KMS-11 (cell line): ENCODE results near the gene PLD1.
A peak's percentile ranks its signal among the peaks of the same experiment; 100 is the strongest.

Experiments
- H2AFZ ChIP-seq: fragments of 200-600 bp; sonication (generic); 2 replicates; pipeline ENCODE4 v1.6.1; 2016; ENCODE audit warnings: antibody characterized with exemption, mixed run types, low read depth
- H3K27ac ChIP-seq: fragments of 200-600 bp; sonication (generic); 2 replicates; pipeline ENCODE4 v1.6.1; 2016; ENCODE audit warnings: mild to moderate bottlenecking, mixed run types
- H3K27me3 ChIP-seq: fragments of 200-600 bp; sonication (generic); 2 replicates; pipeline ENCODE4 v1.6.1; 2017; ENCODE audit warnings: mild to moderate bottlenecking, low read depth, mixed run types, moderate library complexity; ENCODE audit not compliant: insufficient read depth
- H3K36me3 ChIP-seq: fragments of 200-600 bp; sonication (generic); 2 replicates; pipeline ENCODE4 v1.6.1; 2017; ENCODE audit warnings: mild to moderate bottlenecking, mixed run types; ENCODE audit not compliant: insufficient read depth
- H3K4me1 ChIP-seq: fragments of 200-600 bp; sonication (generic); 2 replicates; pipeline ENCODE4 v1.6.1; 2016; ENCODE audit warnings: mild to moderate bottlenecking, low read depth, mixed run types; ENCODE audit not compliant: poor library complexity, severe bottlenecking
- H3K4me2 ChIP-seq: fragments of 200-600 bp; sonication (generic); 2 replicates; pipeline ENCODE4 v1.7.0; 2016; ENCODE audit warnings: mild to moderate bottlenecking, mixed run types
- H3K4me3 ChIP-seq: fragments of 200-600 bp; sonication (generic); IDR thresholded peaks from 2 replicates; pipeline ENCODE4 v1.6.1; 2017; ENCODE audit warnings: low read depth, low read length, mixed read lengths; ENCODE audit not compliant: insufficient read depth
- H3K79me2 ChIP-seq: fragments of 200-600 bp; sonication (generic); 2 replicates; pipeline ENCODE4 v1.6.1; 2016; ENCODE audit warnings: low read depth, mixed run types; ENCODE audit not compliant: insufficient read depth
- H3K9ac ChIP-seq: fragments of 200-600 bp; sonication (generic); 2 replicates; pipeline ENCODE4 v1.6.1; 2016; ENCODE audit warnings: mild to moderate bottlenecking, mixed run types
- H4K20me1 ChIP-seq: fragments of 200-600 bp; sonication (generic); 2 replicates; pipeline ENCODE4 v1.6.1; 2016; ENCODE audit warnings: mild to moderate bottlenecking, mixed run types; ENCODE audit not compliant: insufficient read depth
- TF ChIP-seq, protein P1 (sequence below): fragments of 200-600 bp; sonication (generic); conservative IDR thresholded peaks from 2 replicates; pipeline ENCODE4 v1.6.1; 2017; ENCODE audit warnings: low read depth, mild to moderate bottlenecking, antibody characterized with exemption, low read length, moderate library complexity, mixed read lengths

The PLD1 gene

DNA sequence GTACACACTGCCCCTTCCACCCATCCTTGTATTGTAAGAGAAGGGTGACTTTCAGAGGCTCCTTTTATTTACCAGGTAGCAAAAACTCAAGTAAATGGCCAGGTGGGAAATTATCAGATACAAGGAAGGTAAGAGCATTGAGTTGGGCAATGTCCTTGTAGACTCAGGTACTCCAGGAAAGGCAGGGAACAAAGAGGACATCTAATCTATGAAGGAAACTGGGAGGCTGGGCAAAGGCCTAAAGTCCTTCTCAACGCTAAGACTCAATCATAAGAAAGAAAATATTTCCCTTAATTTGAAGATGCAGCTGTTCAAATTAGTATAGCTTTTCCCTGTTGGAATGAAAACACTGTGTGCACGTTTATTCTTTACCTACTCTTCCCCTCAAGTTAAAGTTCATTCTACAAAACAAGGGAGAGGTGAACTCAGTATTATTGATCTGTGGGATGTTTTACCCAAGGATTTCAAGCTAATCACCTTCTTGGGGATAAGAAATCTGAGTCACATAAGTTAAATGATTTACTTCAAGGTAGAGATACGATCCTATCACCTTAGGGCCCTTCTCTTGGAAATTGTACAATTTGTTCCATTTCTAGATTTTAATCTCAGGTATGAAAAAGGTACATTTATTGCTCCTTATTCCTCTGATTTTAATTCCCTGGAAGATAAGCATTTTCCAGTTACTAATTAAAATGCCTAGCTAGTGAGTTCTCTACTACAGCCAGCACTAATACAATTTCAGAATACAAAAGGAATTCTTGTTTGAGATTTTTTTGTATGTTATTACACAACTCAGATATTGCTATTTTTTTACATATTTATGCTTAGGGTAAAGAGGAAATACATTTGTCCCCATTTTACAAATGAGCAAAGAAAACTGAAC, 80.6 kb downstream of the PLD1 start:
- H3K4me3 ChIP-seq: no peak overlapping the region
- H3K4me2 ChIP-seq: no peak overlapping the region
- no peaks in the 10 kb centered on the region for H3K27me3 ChIP-seq
- TF ChIP-seq, protein P1, sequence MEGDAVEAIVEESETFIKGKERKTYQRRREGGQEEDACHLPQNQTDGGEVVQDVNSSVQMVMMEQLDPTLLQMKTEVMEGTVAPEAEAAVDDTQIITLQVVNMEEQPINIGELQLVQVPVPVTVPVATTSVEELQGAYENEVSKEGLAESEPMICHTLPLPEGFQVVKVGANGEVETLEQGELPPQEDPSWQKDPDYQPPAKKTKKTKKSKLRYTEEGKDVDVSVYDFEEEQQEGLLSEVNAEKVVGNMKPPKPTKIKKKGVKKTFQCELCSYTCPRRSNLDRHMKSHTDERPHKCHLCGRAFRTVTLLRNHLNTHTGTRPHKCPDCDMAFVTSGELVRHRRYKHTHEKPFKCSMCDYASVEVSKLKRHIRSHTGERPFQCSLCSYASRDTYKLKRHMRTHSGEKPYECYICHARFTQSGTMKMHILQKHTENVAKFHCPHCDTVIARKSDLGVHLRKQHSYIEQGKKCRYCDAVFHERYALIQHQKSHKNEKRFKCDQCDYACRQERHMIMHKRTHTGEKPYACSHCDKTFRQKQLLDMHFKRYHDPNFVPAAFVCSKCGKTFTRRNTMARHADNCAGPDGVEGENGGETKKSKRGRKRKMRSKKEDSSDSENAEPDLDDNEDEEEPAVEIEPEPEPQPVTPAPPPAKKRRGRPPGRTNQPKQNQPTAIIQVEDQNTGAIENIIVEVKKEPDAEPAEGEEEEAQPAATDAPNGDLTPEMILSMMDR: no peak
- no peaks in the 10 kb centered on the region for H3K79me2 ChIP-seq
- H3K4me1 ChIP-seq: no peaks in the 10 kb centered on the region
- H3K27ac ChIP-seq: no peak overlapping the region
- no peaks in the 10 kb centered on the region for H3K36me3 ChIP-seq
- no peak overlapping the region for H2AFZ ChIP-seq
- H4K20me1 ChIP-seq: no peaks in the 10 kb centered on the region
- H3K9ac ChIP-seq: no peak overlapping the region

DNA sequence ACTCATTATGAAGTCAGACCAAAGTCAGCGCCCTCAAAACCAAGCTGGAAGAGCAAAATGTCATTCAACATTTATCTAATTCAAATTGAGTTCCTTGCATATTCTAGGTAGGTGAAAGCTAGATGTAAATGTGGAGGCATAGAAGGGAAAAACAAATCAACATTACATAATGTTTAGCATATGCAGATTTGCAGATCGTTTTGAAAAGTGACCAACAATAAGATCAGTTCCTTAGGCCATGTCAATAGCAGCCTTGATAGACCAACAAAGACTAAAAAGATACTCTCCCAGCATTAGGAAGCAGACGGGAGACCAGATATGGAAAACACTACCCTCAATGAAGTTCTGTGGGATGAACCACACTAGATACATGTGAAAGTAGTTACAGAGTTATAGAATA, 83.0 kb downstream of the PLD1 start:
- no peak overlapping the region for H3K9ac ChIP-seq
- H2AFZ ChIP-seq: no peak overlapping the region

DNA sequence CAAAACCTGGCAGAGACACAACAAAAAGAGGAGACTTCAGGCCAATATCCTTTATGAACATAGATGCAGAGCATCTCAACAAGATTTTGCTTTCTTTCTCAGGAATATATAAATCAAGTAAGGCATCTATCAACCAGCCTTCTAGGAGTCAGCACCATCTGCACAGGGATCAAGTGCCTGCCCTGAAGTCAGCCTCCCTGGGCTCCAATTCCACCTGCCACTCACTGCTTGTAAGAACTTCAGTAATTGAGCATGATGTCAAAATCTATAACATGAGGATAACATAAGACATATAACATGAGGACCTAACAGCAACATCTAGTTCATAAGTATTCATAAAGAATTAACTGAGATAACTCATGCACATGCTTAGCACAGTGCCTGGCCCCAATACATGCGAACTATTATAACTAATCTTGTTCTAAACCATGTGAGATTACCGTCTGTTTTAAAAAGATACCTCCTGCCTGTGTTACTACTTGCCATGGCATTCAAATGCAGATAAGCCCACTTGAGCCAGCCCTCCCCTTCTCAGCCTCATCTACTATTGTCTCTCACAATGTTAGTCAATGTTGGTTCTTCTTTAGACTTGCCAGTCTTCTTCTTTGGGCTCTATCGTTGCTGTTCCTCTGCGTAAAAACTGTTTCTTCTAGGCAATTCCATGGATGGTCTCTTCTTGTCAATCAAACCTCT, 91.6 kb downstream of the PLD1 start:
- Histone ChIP-seq H3K27me3 (no peaks in the 10 kb centered on the region), H4K20me1 (no peaks in the 10 kb centered on the region), H3K27ac (no peak overlapping the region), H3K4me1 (no peaks in the 10 kb centered on the region), H3K4me3 (no peak overlapping the region), H3K9ac (no peak overlapping the region), H3K36me3 (no peaks in the 10 kb centered on the region), H2AFZ (no peak overlapping the region), H3K4me2 (no peak overlapping the region), H3K79me2 (no peaks in the 10 kb centered on the region)
- TF ChIP-seq, protein P1: no peak

More for the DNA sequence above, 83.0 kb downstream of the PLD1 start:
- Histone ChIP-seq H4K20me1 (no peaks in the 10 kb centered on the region), H3K27ac (no peak overlapping the region), H3K4me3 (no peak overlapping the region), H3K36me3 (no peaks in the 10 kb centered on the region), H3K79me2 (no peaks in the 10 kb centered on the region), H3K4me1 (no peaks in the 10 kb centered on the region), H3K4me2 (no peak overlapping the region), H3K27me3 (no peaks in the 10 kb centered on the region)
- TF ChIP-seq, protein P1: no peak

DNA sequence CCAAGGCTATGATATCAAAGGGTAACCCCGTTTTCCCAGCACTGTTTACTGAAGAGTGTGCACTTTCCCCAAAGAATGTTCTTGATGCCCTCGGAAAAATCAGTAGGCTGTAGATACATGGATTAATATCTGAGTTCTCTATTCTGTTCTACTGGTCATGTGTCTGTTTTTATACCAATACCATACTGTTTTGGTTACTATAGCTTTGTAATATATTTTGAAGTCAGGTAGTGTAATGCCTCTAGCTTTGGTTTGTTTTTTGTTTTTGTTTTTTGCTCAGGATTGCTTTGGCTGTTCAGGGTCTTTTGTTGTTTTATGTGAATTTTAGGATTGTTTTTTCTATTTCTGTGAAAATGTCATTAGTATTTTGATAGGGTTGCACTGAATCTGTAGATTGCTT, 95.1 kb downstream of the PLD1 start:
- no peak overlapping the region for H3K4me2 ChIP-seq
- TF ChIP-seq, protein P1: no peak

More for the DNA sequence above, 95.1 kb downstream of the PLD1 start:
- no peaks in the 10 kb centered on the region for H3K27me3 ChIP-seq
- no peaks in the 10 kb centered on the region for H3K79me2 ChIP-seq
- no peak overlapping the region for H3K9ac ChIP-seq
- H4K20me1 ChIP-seq: no peaks in the 10 kb centered on the region
- no peak overlapping the region for H2AFZ ChIP-seq
- no peaks in the 10 kb centered on the region for H3K36me3 ChIP-seq
- peak overlapping the region; percentile 32 for H3K4me3 ChIP-seq
- H3K4me1 ChIP-seq: no peaks in the 10 kb centered on the region
- H3K27ac ChIP-seq: no peak overlapping the region
